Measurements from ENCODE around the gene EFNA4.
"Not testable (repeated sequence)": the region's sequence is repeated elsewhere in the genome, so short reads cannot be mapped to it uniquely, and the experiment has no call there.

Gene EFNA4

DNA sequence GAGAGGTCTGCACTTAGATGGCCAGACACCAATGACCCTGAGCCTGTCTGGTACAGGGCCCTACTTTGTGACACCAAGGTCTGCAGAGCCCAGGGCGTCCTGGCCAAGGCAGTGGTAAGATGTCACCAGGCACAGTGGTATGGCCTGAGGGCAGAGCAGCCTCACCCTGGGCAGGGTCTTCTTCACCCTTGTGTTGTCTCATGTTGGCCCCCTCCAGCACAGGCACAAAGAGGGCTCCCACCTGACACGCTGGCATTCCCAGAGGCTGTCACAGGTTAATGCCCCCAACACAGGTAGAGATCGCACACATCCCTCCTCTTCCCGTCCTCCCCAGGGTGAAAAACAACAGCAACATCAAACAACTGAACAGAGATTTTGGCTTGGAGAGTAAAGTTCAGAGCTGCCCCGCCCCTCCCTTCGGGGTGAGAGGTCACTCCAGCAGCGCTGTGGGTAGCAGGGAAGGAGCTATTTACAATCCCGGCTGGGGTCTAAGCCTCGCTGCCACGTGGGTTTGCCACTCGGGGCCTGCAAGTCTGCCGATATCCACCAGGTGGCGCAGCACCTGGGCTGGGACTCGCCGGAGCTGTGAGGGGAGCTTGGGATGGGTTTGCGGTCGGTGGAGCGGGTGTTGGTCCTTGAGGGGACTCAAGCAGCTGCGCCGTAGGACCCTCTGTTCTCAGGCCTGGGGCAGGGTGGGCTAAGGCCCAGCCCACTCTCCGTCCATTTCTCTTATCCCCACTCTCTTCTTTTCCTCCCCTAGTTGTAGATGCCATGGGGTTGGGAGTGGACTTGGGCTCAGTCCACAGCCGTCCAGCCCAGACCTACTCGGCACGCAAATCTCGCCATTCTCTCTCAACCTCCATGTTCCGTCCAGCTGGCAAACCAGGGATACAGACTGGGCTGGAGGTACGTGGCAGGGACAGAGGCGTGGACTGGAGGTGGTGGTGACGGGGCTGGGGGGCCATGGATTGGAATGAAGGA lies 27.8 kb downstream of the EFNA4 start:
- DNase-seq = peak; percentile 61

DNA sequence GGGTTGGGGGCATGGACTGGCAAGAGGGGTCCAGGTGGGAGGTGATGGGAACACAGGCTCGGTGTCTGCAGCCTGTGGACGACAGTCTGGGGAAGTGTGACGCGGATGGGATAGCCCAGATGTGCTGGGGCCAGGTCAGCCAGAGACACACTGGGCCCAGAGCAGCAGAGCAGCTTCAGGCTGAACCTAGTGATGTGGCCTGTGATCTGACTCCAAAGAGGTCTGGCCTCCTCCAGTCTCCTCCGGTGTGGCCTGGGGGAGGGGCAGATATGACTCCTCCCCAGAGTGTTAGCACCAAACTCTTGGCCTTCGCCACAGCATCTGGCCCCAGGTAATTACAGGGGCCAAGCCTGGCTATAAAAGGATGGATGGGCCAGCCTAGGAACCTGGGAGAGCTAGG lies 28.6 kb downstream of the EFNA4 start:
- no peak for DNase-seq

DNA sequence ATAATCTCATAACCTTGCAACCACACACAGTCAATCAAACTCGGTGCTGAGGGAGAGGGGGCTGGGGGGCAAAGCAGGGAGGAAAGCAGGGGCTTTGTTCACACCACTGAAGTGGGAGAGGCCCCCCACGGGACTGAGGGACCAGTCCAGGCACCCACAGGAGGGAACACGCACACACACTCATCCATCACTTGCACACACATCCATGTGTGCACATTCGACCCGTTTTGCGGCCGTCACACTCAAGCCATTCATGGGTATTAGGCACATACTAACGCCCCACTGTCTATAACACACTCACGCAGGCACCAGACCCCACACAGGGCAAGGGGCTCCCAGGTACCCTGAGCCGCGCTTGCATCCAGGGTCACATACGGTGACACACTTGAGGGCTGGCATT lies 29.1 kb downstream of the EFNA4 start:
- DNase-seq = no peak

DNA sequence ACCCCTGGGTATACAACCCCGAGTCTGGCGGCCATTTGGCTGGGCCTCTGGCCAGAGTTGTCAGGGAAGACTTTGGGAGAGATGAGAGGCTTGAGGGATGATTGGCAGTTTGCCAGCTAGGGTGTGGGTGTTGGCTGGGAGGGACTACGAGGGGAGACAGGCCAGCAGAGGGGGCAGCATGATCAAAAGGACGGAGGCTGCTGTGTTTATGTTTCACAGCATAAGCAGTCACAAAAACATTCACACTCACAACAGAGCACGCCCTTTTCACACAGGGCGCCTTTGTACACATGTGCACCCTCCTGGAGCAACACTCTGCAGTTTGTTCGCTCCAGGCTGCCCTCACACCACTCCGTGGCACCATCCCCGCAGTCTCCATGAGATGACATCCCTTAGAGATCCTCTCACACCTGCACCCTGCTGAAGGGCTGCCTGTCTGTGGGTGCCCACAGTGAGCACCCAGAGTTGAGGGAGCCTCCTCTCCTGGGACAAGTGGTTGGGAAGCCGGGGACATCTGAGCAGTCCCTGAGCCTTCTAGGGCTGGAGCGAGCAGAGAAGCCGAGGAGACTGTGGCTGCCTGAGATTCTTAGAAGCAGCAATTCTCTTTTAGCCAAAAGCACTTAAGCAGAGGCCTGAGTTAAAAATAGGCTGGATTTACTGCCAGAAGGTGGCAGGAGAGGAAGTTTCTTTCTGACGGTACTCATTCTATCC lies 30.5 kb downstream of the EFNA4 start:
- no peak for DNase-seq

DNA sequence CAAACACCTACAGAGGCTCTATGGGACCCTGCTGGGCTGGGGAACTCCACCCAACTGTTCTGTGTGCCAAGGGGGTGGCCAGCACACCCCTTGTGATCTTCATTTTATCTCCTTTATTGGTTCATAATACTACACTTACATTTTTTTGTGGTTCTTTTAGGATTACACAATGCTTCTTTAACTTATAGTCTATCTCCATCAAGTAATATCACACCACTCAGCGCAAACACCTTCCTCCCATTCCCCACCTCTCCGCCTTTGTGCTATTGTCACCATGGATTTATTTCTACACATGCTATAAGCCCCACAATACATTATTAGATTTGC lies 31.0 kb downstream of the EFNA4 start:
- no peak for DNase-seq

DNA sequence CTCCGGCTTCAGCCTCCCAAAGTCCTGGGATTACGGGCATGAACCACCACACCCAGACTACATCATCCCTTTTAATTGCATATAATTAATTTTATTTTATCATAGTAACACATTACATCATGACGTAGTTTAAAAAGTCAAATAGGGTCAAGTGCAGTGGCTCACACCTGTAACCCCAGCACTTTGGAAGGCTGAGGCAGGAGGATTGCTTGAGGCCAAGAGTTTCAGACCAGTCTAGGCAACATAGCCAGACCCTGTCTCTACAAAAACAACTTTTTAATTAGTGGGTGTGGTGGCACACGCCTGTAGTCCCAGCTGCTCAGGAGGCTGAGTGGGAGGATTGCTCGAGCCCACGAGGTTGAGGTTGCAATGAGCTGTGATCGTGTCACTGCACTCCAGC lies 35.8 kb downstream of the EFNA4 start:
- DNase-seq = no peak

DNA sequence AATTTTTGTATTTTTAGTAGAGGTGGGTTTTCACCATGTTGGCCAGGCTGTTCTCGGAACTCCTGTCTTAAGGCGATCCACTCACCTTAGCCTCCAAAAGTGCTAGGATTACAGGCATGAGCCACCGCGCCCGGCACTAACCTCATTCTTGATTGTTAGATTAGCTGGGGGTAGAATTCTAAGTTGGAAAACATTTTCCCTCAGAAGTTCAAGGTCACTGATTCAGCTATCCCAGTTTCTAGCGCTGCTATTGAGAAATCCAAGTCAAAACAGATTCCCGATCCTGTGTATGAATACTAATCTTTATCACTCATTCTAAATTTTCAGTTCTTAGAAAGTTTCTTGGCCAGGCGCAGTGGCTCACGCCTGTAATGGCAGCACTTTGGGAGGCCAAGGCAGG lies 39.8 kb downstream of the EFNA4 start:
- no peak for DNase-seq

DNA sequence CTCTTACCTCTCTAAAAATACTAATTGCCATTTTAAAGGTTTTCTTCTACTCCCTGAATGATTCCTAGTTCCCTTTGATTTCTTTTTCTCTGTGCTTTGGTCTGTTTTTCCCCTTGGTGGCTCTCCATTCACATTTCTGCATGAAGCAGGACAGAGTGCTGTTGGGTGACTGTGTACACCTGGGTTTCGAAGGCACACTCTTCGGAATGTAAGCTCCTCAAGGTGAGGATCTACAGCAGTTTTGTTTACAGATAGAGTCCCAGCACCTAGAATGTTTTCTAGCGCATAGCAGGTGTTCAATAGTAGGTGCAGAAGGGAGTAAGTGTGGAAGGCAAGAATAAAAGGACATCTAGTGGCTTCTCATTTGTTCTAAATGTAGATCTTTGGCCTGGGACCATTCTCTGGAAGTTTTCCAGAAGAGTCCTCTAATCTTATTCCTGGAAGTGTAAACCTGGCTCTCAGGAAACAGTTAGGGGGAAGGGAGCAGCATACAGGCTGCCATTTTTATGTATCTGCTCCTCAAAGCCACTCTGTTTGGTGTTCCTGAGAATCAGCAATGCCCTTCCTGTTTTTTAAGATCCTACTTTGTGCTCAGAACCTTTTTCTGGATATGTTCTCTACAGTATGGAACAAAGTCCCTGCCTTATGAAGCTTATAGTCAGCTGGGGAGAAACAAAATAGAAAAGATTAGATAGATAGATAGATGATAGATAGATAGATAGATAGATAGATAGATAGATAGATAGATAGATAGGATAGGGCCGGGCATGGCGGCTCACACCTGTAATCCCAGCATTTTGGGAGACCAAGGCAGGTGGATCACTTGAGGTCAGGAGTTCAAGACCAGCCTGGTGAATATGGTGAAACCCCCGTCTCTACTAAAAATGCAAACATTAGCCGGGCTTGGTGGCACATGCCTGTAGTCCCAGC lies 41.3 kb downstream of the EFNA4 start:
- DNase-seq = no peak

DNA sequence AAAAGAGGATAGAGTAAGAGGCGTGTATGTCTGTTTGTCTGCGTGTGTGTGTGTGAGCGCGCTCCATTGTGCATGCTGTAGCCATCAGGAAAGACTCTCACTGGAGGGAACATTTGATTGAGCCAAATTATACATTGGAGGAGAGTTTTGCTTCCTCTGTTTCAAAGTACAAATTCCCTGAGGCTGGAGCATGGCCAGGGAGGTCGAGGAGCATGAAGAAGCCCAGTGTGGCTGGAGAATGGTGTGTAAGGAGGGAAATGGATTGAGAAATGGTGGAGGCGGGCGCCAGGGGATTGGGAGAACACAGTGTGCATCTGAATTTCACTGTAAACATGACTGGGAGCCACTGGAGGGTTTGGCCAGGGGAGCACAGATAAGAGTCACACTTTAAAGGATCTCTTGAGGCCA lies 42.1 kb downstream of the EFNA4 start:
- no peak for DNase-seq

DNA sequence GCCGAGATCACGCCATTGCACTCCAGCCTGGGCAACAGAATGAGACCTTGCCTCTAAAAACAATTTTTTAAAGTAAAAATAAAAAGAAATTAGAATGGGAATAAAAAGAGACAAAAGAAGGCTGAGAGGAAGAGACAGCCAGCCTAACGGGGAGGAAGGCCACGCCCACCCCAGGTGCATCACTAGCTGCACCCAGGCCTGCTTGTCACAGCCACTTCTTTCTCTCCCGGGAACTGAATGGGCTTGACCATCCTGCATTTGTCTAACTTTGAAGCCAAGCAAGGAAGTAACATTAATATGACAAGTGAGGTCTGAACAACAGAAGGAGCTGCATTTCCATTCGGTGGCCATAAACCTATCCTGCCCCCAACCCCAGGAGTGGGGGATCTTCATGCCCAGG lies 43.3 kb downstream of the EFNA4 start:
- no peak for DNase-seq

DNA sequence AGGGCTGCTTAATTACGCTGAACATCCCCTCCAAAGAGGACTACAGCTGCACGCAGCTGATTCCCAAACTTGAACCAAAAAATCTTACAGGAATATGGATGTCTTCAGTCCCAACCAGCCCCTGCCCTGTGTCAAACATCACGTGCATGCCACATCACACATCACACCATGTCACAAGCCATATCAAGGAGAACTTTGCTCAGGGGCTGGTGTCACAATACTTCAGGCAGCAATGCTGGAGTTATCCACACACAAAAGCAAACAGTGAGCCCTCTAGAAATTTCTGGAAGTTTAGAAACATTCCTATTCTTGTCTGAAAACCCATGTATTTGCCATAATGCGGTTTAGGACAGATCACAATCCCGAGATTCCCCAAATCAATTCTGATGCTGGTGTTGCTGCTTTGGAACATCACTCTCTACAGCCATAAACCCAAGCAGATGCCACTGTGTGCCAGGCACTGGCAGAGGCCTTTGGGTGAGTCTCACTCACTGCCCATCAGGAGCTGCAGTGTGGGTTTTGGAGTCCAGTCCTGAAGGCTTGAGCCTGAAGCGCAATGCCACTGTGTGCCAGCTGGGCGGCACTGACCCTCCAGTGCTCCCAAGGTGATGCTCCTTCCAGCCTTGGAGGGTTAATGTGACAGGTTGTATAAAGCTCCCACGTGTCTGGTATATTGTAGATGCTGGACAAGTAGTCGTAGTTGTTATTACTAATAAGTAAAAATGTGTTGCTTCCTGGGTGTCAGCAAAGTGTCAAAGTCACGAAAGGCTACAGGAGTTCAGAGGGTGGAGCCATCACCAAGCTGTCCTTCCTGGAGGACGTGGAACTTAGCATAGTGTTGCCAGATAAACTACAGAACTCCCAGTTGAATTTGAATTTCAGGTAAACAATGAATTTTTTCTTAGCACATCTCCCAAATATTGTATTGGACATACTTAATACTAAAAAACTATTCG lies 44.0 kb downstream of the EFNA4 start:
- DNase-seq = no peak

DNA sequence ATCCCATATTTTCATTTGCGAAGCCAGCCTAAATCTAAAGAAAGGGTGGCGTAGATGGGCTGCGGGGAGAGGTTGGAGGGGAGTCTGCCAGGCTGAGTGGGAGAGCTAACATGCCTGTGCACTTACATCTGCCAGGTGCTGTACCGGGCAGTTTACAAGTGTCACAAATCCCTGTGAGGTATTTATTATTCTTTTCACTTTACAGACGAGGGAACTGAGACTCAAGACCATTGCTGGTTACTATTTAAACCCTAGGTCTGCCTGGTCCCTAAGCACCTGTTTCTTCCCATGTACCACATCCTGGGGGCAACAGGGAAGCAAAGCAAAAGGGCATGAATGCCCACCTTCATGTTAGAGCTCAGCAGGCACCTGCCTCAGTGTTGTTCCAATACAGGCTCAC lies 44.8 kb downstream of the EFNA4 start:
- DNase-seq = no peak

DNA sequence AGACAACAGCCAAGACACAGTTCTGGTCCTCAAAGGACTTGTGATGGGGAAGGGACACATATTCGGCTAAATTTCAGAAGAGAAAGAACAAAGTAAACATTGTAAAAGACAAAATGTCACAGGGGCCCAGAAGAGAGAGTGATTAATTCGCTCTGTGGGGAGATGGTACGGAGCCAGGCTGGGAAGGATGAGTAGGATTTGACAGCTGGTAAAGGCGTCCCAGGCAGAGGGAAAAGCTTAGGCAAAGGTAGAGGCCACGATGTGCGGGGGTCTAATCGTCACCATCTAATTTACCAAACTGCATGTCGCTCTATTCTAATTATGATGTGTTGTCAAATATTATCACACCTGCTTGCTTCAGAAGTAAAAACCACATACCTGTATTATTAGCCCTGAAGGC lies 46.8 kb downstream of the EFNA4 start:
- no peak for DNase-seq

DNA sequence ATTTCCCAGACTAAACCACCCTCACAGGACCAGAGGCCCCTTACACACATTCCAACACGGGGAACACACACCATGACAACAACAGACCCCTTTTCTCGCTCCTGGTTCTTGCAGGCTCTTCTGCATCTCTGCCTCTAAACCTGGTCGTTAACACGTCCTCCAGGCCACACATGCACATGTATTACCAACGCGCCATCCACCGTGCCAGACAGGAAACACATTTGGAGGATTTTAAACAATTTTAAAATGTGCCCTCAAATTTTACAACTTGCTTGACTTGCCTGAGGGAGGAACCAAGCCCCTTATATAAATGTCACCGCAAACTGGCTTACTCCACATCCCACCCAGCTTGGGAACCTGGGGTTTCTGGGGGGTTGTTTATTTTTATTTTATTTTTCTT lies 47.3 kb downstream of the EFNA4 start:
- no peak for DNase-seq

DNA sequence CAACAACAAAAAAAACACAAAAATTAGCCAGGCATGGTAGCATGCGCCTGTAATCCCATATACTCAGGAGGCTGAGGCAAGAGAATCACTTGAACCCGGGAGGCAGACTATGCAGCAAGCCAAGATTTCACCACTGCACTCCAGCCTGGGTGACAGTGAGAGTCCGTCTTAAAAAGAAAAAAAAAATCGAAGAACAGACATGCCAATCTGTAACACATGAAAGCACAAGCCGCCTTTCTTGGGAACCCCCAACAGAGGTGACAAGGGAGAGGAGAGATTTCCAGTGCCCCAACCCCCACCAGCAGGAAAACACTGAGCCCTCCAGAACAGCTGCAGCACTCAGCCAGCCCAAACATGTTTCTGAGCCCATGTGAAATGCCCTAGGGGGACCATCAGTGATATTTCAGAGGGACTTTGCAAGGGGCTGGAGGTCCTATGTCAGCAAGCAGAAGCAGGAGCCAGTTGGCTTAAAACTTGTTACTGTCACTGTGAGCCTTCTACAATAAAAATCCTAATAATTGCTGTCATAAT lies 50.0 kb downstream of the EFNA4 start:
- DNase-seq = no peak

DNA sequence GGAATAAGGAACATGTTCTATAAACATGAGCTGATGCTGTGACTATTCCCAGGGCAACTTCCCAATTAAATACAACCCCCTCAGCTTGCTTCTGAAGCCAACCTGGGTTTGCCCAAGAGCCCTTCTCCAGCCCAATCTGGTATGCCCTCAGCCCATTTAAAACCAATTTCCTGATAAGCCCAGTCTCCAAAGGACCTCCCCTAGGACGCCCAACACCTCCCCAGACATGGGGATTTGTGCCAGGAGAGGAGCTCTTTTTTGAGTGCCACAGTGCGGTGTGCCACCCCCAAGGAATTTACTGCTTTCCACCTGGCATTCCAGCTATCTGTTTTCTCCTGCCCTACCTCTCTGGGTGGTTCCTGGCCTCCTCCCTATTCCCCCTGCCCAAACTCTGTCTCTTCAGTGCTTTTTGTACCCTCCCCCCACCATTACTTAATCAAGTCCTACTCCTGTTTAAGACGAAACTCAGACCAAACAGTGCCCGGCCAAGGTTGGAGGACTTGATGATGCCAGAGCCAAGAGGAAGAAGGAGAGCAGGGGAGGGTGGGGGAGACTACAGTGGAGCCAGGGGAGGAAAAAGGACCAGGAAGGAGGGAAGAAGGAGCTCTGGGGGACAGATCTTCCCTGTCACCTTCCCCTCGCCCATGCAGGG lies 52.7 kb downstream of the EFNA4 start:
- no peak for DNase-seq

DNA sequence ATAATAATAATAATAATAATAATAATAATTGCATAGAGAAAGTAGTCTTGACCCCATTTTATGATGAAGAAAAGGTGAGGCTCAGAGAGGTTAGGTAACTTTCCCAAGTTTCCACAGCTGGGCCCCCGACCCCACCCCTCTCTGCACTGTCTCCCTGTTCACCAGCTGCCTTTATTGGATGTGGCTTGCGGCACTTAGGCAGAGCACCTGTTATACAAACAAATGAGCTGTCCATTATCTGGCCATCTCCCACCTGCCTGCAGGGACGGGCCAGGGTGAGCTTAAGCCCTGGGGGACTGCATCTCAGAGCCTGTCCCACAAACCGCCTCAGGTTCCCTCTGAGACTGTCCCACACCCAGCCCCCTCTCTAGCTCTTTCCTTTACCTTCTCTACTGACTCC lies 54.1 kb downstream of the EFNA4 start:
- no peak for DNase-seq

DNA sequence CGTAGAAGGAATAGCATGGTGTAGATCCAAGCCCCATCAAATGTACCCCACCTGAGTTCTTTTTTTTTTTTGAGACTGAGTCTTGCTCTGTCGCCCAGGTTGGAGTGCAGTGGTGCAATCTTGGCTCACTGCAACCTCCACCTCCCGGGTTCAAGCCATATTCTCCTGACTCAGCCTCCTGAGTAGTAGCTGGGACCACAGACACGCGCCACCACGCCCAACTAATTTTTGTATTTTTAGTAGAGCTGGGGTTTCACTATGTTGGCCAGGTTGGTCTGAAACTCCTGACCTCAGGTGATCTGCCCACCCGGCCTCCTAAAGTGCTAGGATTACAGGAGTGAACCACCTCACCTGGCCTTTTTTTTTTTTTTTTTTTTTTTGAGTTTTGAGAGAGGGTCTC lies 54.5 kb downstream of the EFNA4 start:
- DNase-seq = not testable (repeated sequence)
